CD4-positive, alpha-beta T cell treated with Interleukin-4 for 4 hours (primary cell): ENCODE measurements around the gene AFAP1.

ENCODE experiments used
- DNase-seq: peaks from one replicate; pipeline ENCODE4 v3.0.0-alpha.2; 2020

The AFAP1 gene

DNA sequence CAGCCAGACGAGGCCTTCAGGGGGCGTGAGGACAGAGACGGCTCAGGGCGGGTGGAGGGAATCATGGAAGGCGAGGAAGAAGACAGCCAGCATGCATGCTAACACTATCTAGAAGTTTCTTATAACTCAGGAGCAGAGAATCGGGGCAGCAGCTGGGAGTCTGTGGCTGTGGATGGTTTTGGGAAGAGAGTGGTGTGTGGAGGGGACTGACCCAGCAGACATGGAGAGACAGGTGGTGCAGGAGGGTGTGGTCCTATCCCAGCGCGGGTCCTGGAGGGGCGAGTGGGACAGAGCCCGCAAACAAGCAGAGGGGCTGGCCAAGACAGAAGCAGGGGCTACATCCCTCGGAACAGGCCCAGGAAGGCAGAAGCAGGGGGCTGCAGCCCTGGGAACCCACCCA is 192.1 kb downstream of the AFAP1 start:
- DNase-seq: no peak

DNA sequence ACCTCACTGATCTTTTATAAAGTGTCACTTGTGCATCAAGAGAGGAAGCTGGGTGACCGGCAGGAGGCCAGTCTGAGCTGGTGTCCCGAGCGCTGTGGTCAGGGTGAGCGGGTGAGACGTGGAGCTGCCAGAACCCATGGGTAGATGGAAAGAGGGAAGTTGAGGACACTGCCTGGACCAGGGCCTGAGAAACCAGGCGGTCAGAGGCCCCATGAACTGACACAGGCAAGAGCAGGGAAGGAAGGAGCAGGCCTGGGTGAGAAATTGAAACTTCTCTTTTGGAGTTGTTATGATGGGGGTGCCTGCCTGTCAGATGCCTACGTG is 192.6 kb downstream of the AFAP1 start:
- no peak for DNase-seq

DNA sequence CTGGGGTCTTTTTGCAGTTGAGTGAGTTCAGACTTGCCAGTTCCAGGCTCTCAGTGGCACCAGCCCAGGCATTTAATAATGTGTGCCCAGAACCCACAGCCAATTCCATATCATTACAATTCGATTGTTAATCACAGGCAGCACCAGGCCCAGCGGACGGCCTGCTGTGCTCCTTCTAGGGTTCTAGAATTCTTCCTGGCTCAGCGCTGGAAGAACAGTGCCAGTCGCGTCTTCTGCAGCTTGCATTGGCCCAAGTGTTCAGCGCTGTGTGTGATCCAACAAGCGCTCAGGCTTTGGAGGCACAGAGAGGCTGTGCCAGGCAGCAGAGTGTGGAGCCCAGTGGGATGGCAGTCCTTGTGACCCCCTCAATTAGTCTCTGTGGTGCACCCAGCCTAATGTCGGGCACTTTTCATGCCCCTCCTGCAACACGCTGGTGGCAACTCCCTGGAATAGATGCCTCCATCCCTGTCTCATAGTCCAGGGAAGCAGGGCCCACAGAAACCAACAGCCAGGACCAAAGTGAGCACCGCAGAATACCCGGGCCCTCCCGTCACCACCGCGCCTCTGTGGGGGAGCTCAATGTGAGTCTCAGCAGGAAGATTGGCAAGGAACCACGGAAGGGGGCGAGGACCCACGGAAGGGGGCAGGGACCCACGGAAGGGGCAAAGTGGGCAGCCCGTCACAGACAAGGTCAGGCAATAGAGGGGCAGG is 193.2 kb downstream of the AFAP1 start:
- DNase-seq: no peak

DNA sequence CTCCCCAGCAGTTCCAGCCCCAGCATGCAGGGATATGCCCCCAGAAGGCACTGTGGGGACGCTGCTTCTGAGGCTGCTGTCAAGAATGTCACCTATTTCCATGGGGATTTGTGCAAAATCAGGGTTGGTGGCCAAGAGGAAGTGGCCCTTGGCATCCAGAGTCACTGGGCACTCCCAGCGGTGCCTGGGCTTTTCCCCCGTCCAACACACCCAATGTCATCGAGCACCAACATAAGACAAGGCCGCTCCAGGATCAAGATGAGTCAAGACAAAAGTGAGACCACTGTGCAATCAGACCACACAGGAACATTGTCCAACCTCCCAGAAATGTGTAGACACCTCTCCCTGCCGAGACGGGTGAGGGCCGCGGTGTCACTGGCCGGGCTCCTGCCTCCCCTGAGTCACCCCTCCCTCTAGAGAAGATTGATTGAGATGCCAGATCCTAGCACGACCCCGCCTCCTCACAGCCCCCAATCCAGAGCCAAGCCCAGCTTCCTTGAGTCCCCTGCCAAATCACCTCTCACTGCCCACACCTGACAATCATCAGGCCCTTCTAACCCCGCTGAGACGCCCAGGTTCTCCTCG is 194.3 kb downstream of the AFAP1 start:
- DNase-seq: no peak

DNA sequence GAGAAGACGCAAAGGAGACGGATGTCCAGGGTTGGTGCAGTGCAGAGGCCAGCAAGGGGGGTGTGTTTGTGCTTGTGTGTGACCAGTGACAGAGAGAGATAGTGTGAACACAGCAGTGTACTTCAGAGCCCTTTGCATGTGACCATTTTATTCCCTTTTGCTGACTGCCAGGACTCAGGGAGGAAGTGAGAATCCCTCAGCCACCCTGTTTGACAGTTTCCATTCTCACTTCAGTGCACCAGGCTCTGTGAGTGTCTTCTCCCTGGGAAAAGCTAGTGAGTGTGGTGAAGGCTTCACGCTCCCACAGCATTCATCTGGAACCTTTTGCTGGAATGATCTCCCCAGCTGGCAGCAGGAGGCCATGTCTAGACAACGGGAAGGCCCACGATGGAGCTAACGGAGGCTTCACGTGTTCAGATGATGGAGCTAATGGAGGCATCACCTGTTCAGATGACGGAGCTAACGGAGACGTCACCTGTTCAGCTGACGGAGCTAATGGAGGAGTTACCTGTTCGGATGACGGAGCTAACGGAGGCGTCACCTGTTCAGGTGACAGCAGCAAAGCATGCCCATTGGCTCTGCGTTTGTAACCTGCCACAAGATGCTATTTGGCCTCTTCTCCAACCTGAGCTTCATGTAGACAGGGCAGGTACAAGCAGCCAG is 195.4 kb downstream of the AFAP1 start:
- DNase-seq: no peak

DNA sequence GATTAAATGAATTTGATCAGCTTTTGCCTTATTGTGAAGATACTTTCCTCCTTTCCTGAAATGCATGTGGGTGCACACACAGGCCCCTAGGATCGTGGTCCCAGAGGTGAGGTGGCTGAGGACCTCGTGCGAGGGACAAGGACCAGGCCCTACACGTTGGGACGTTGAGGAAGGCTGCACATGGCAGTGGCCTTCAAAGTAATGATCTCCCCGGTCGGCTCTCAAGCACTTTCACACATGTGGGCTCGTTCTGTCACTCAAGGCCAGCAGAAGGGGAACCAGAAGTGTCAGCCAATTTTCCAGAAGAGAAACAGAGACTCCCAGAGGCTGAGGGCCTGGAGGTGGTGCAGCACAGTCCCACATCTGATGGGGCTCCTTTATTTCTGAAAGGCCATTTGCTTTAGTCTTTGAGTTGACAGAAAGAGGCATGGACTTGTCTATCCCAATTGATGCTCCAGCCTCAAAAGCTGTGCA is 196.8 kb downstream of the AFAP1 start:
- no peak for DNase-seq

DNA sequence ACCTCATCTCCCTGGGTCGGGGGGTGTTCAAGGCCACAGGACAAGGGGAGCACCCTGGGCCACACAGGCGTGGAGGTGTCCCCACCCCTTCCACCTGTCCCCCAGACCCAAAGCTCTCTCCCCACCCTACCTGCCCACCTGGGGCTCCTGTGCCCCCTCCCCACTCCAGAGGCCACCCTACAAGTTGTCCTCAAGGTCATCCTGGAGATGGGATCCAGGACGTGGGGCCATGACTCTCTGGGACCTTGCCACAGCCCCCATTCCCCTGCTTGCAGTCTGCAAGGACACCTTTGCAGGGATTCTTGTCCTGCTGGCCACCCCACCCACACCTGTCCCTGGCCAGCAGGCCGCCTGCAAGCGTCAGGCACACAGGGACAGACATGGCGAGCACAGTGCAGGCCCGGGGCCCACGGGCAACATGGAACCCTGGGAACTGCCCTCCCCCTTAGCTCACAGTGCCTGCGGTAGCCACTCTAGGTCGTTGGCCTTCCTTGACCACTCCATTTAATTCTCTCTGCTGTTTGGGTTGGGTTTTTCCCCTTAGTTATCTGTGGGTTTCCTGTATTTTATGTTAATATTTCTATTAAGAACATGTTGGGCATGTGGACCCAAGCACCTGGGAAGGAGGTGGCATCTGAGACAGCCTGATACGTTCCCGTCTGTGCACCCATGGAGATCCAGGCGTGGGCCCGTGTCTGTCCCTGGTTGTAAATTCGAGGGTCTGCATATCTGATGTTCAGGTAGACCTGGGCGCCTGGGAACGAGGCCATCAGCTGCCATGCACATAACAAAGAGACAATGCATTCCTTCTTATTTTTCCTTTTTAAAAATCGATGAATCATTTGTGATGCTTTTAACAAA is 197.5 kb downstream of the AFAP1 start:
- no peak for DNase-seq

DNA sequence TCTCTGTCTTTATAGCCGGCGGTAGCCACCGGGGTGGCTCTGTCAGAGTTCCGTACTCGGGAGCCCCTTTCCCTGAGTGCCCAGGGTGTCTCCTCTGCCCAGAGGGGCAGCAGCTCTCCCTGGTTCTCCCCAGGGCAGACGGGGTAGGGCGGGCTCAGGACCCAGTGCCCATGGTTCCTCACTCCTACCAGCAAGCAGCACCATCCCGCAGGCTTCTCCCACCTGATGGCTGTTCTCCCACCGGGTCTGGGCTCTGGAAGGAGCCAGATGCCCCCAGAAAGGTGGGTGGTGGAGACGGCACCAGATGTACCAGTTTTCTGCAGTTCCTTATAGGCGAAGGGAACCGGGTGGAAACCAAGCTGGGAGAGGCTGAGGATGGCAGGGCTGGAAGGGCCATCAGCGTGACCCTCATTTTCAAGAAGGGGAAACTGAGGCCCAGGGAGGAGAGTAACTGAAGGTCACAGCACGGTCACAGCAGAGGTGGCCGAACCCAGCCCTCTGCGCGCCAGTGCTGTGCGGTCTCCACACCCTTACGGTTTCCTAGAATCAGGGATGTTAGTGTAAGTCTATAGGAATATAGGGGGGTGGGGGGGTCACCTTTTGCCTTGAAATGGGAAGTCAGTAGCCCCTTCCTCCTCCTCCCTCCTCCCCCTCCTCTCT is 198.7 kb downstream of the AFAP1 start:
- no peak for DNase-seq

DNA sequence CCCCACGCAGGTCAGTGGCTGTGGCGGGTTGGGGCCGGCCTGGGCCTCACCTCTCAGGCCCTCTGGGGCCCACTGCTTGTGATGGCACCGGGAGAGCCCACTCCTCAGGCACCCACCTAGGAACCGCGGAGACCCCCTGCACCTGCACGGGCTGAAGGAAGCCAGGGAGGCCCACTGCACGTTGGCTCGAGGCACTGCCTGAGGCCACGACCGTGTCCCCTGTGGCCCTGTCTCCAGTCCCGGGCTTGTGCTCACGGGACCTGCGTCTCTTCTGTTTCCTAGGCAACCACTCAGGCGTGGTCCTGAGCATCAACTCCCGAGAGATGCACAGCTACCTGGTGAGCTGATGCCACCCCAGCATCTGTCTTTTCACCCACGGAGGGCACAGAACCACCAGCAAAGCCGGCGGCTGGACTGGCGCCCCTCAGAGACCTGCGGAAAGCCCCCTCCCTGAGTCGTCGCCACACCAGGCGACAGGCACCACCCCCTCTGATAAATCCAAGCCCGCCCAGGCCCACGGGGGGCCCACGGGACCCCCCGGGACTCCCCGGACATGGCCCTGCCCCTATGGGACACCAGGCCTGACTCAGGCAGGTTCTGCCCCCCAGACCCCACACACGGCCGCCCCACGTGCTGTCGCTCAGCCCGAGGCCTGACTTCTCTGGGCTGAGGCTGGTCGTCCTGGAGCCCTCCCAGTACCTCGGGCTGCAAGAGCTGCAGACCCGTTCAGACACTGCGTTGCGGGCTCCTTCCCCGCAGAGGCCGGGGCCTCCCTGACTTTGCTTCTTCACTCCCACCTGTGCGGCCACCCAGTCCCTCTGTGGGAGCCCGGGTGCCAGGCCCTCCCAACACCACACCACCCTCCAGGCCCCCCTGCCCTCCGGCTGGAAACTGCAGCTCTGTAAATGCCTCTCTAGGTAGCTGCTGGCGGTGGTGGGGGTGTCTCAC is 199.5 kb downstream of the AFAP1 start:
- DNase-seq: no peak

DNA sequence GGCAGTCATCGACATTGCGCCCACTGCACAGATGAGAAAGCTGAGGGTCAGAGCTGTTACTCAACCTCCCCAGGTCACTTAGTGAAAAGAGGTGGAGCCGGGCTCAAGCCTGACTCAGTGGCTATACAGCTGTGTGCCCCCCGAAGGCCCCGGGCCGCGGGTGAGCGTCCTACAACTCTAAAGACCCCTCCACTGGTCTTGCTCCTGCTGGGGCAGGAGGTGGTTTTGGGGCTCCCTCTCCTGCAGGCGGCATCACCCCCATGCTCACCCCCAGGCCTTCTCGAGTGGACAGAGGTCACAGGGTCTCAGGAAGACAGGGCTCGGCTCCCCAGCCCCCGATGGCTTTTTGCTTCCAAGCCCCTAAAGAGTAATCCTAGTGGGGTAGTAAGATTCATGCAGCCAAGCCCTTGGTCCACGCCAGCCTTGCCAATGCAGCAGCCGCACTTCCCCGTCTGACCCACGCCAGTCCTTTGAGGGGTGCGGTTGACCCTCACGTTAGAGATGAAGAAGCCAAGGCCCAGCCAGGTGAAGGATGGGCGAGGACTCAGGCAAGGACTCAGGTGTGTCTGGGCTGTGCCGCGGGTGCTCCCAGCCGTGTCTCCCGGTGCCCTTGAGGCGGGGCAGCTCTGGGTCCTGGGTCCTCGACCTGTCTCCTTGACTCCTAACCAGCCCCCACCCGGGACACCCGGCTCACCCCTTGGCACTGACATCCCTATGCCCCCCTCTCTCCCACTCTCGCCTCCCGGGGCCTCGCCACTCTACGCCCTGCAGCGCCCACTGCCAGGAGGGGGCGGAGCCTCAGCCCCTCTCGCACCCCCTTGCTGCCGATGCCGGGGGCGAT is 200.4 kb downstream of the AFAP1 start:
- no peak for DNase-seq

DNA sequence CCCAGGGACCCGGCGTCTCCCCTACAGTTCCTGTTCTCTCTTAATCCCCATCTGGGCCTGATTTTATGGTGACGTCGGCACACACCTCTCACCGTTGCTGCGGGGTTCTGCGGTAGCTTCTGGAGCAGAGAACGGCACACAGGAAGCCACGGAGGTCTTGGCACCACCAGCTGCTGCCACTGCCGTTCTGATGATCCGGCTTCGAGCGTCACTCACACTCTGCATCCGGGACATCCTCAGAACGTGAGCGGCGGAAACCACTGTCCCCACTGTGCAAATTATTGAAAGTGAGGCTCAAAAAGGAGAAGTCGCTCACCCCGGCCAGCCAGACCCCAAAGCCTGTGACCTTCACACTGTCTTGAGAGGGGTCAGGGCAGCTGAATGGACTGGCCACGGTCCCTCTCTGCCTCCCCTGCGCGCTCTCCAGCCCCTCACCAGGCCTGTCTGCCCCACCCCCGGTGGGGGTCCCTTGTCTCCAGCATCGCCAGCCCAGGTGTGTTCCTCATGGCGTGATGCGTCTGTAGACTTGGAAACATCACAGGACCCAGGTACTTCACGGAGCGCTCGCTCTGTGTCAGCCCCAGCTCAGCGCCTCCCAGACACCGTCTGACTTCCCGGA is 201.1 kb downstream of the AFAP1 start:
- DNase-seq: no peak

DNA sequence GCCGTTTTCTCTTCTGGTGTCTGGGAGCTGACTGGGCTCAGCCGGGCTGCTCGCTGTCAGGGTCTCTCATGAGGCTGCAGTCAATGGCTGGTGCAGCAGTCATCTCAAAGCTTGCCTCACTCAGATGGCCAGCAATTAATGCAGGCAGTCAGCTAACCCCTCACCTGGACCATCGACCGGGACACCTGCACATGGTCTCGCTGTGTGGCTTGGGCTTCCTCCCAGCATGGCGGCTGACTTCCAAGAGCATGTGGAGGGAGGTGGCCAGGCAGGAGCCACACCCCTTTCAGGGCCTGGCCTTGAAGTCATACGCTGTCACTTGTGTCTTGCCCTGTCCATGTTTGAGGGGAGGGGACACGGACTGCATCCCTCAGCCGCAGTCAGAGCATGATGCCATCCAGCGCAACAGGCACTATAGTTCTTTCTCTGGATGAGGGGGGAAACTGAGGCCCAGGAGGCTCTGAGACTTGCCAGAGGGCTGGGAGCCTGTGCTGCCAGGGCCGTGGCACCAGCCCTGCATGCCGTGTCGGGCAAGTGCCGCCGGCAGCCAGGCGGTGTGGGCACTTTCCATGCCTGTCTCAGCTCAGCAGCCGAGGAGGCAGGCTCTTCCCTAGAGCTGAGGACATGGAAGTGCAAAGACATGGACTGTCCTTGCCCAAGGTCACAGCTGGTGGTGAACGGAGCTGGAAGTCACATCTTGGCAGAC is 201.8 kb downstream of the AFAP1 start:
- DNase-seq: no peak

DNA sequence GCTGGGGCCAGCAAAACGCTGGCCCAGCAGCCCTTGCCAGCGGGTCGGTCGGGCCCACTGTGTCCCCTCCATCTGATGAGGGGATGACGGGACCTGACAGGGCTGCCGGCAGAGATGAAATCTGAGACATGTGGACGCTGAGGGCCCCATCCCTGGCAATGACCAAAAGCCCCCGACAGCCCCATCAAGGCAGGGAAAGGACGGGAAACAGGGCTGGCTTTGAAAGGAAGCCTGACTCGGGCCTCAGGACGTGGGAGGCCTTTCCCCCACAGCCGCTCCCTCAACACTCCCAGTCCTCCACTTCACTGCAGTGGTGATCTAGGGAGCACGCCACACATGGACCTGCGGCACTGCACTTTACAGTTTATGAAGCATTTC is 202.4 kb downstream of the AFAP1 start:
- no peak for DNase-seq

DNA sequence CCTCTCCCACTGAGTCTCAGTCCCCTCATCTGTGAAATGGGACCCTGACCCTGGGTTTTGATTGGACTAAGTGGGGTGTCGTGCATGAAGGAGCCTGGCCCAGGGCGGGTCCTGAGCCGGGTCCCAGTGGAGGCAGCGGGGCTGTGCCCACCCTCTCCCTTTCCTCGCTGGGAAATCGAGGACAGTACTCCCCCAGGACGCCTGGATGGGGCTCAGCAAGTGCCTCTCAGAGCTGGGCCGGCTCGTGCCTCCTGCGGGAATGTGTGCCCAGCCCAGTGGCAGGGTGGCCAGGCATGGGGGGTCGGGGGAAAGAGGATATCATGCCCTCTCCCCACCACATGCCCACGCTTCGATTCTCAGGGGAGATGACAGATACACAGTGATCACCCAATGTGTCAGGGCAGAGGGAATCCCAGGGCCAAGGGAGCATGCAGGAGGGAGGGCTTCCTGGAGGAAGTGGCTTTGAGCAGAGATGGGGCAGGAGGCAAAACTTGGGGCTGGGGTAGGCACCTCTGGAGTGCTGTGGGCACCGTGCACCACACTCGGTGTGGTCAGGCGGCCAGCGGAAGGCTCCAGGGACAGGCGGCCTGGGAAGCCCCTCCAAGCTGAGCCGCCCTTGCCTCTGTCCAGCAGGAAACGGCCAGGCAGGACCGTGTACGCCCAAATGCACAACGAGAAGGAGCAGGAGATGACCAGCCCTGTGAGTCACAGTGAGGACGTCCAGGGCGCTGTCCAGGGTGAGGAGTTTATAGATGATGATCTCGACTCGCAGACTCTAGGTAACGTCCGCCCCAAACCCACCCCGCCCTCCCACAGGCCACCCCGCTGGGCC is 203.0 kb downstream of the AFAP1 start:
- no peak for DNase-seq

DNA sequence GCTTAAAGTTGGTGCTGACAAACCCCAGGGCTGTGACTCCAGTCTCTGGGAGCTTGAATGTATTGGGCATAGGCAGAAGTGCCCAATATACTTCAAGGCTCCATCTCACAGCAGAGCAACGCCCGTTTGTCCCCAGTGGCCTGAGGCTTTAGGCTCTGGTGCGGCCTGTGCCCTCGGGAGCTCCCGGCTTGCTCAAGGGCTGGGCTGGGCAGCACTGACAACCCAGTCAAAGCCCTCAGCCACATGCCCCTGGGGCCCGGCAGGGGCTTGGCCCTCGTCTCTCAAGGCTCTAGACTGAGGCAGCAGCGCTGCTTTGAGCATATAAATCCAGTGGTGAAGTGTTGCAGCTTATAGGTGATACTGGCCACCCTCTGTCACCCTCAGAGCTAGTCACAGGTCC is 203.7 kb downstream of the AFAP1 start:
- no peak for DNase-seq

DNA sequence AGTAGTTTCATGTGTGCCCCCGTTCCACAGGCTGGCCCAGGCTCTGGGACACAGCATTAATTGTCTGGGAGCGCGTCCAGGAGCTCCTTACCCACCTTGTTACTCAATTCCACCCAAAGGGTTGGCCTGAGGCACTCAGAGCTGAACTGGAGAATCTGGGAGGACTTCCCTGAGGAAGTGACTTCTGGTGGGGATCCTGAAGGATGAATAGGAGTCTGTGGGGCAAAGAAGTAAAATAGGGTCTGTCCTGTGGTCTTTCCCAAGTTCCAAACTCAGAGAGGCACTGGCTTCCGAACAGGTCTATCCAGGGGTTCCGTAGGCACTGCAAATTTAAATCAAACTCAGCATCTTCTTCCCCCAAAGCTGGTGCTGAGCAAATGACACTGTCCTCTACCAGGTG is 204.3 kb downstream of the AFAP1 start:
- DNase-seq: no peak

DNA sequence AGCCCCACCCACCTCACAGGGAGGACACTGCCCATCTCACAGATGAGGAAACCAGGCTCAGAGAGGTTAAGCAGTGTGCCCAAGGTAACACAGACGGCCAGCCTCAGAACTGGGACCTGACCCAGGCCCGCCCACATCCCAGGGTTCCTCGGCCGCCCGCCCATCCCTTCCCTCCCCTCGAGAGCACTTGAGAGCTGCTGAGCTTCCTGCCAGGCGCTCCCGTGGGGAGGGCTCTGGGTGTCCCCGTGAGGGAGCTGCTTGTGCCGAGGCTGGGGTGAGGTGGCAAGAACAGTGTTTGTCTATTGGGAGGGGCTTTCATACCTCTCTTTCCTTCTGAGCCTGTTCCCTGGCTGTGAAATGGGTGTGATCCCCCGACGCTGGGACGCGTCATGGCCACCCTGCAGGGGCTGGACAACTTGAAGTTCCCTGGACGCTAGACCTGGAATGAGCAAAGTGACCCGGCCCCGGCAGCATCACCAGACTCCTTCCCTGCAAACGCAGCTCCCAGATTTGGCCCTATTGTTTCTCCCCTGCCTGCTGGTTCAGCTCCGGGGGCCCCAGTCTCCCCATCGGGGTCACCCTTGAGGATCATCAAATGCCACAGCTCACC is 204.9 kb downstream of the AFAP1 start:
- no peak for DNase-seq
